Spleen (tissue), 7 donors: ENCODE results near the gene TENM3.

Experiments used
- POLR2A ChIP-seq, 3 donors: fragments of 450-650 bp; IDR thresholded peaks; one replicate each; pipeline ENCODE4 v1.5.1; 2017; ENCODE audit warnings: antibody characterized with exemption in 3 of 3, mild to moderate bottlenecking in 1 of 3
- TF ChIP-seq, protein P1 (sequence below), 11 experiments: fragments of 200-600 bp in 7 of 11; fragments of 450-650 bp in 4 of 11; sonication (generic) in 4 of 11; IDR thresholded peaks in 8 of 11; conservative IDR thresholded peaks in 3 of 11; 1 replicate in 7 of 11; 2 replicates in 4 of 11; pipeline versions ENCODE4 v1.4.0 to v1.8.0; 2016 to 2021; ENCODE audit warnings: antibody characterized with exemption in 11 of 11, inconsistent platforms in 4 of 11, mild to moderate bottlenecking in 1 of 11
- donor health status: DM: no; HTN: no; CAD: no; lungs with moderate emphysema.
- donor health status: DM: no; HTN: no; CAD: no.
- donor health status: DM: no; HTN: no; CAD: no.

DNA sequence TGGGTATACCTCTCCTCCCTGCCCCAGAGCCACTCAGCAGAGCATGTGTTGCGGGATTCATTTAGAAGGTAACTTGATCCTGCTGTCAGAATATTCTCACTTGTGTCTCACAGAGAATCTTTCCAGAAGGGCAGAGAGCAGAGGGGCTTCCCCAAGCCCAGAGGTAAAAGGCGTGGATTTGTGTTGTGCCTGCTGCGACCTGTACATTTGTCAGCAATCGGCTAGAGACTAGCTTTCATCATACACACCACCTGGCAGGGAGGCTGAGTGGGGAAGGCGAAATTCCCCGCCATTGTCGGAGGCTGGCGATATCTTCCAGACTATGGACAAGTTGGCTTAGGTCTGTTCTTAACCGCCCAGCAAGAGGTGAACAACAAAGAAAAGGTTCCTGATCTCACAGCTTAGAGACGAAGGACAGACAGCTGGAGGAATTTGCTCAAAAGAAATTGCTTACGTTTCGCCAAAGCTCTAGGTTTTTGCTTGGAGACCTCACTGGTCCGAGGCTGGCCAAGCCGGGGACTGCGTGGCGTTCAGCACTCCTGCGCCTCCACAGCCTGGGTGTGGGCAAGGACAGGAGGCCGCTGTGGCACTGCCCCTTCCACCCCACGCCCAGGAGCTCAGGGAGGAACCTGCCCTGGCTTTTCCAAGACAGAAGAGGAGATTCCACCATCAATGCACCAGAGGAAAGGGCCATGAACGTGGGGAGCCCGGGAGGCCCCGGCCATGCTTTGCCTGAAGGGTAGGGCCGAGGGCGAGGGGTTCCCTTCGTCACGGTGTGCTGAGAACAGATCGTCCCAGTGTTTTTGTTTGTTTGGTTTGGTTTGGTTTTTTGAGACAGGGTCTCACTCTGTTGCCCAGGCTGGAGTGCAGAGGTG is 604.6 kb downstream of the TENM3 start:
- TF ChIP-seq, protein P1, sequence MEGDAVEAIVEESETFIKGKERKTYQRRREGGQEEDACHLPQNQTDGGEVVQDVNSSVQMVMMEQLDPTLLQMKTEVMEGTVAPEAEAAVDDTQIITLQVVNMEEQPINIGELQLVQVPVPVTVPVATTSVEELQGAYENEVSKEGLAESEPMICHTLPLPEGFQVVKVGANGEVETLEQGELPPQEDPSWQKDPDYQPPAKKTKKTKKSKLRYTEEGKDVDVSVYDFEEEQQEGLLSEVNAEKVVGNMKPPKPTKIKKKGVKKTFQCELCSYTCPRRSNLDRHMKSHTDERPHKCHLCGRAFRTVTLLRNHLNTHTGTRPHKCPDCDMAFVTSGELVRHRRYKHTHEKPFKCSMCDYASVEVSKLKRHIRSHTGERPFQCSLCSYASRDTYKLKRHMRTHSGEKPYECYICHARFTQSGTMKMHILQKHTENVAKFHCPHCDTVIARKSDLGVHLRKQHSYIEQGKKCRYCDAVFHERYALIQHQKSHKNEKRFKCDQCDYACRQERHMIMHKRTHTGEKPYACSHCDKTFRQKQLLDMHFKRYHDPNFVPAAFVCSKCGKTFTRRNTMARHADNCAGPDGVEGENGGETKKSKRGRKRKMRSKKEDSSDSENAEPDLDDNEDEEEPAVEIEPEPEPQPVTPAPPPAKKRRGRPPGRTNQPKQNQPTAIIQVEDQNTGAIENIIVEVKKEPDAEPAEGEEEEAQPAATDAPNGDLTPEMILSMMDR (IDR thresholded peaks at IDR 0.05 in 8 of 11, conservative IDR thresholded peaks at IDR 0.05 in 3 of 11) = no peak
- no peak for TF ChIP-seq POLR2A (IDR thresholded peaks at IDR 0.05)
